HG03095 (cell line): Measurements from ENCODE around the gene SRSF1.

Experiments used
- ATAC-seq: cut with Tn5 transposase; IDR thresholded peaks from one replicate; pipeline ENCODE4 v1.9.1; 2021; ENCODE audit warnings: moderate library complexity; ENCODE audit not compliant: unreplicated experiment

The SRSF1 gene

GRCh38 chr17:58019521-58019920 lies 12.5 kb upstream of the SRSF1 start:
- no peak for ATAC-seq

GRCh38 chr17:58019039-58019438 lies 12.0 kb upstream of the SRSF1 start:
- no peak for ATAC-seq

DNA sequence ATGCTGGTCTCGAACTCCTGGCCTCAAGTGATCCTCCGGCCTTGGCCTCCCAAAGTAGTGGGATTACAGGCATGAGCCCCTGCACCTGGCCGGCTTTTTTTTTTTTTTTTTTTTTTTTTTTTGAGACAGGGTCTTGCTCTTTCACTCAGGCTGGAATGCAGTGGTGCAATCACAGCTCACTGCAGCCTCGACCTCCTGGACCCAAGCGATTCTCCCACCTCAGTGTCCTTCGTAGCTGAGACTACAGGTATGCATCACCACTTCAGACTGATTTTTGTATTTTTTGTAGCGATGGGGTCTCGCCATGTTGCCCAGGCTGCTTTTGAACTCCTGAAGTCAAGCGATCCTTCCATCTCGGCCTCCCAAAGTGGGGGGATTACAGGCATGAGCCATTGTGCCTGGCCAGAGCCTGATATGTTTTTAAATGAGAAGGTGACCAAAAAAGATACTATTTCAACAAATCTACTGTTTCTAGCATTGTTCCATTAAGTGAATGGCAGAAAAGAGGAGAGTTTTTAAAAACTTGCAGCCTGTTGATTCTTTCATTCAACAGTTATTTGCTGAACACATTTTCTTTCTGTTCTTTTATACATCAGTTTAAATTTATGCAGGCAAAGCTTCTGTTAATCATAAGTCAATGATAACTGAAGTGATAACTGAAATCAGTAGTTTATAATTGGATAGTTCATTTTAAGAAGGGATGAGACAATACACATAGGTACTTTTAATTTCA lies 3.2 kb upstream of the SRSF1 start:
- ATAC-seq, result no peak

DNA sequence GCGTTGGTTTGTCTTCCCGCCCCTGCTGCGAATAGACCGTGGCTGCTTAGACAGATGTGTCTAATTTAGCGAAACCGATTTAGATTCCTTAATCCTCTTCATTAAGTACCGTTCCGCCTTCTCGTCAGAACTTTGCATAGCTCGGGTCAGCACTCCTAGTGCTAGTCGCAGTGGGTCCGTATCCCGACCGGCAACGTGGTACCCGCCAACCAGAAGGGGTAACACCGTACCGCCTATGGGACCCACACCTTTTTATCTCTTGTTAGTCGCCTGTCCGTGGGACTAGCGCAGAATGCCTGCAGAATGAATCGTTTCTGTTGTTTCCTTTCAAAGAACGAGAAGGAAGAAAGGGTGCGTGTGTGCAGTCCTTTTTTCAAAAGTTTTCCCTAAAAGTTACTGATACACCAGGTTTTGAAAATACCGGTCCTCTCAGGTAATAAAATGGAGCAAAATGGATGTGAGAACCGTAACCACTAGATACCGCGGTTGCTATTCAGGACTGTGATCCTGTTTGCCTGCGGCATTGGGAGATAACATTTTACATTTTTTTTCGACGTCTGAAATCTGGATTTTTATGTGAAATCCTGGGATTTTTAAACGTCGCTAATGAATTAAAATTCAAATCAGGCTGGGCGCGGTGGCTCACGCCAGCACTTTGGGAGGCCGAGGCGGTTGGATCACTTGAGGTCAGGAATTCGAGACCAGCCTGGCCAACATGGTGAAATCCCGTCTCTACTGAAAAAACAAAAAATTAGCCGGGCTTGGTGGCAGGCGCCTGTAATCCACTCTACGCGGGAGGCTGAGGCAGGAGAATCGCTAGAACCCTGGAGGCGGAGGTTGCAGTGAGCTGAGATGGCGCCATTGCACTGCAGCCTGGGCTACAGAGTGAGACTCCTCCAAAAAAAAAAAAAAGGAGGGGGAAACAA lies 998 bp upstream of the SRSF1 start:
- ATAC-seq, result peak; percentile 33

GRCh38 chr17:58006560-58006923 lies 504 bp downstream of the SRSF1 start:
- no peak for ATAC-seq

GRCh38 chr17:58005728-58006559 lies 1.1 kb downstream of the SRSF1 start:
- no peak for ATAC-seq

DNA sequence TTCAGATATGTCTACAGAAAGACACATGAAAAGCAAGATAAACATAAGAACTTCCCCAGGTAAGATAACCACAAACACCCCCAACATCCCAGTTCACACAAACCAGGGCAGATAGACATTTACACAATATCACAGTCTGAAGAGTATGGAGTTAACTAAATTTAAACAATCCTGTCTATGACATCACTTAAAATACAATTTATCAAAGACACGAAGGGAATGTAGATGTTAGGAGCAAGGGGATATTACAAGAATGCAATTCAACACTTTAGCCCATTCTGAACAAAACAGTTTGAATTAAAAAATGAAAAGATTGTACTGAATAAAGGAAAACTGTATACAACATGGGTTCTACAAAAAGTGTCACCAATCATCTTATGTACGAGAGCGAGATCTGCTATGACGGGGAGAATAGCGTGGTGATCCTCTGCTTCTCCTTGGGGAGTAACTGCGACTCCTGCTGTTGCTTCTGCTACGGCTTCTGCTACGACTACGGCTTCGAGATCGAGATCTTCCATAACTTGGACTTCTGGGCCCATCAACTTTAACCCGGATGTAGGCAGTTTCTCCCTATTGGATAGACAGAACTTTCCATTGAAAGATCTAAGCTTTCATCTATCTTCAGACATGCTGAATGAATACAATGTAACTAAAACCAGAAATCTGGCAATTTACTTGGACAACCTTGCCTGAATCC lies 1.9 kb downstream of the SRSF1 start:
- no peak for ATAC-seq

GRCh38 chr17:58004060-58004459 lies 3.0 kb downstream of the SRSF1 start:
- no peak for ATAC-seq

GRCh38 chr17:58002973-58003372 lies 4.1 kb downstream of the SRSF1 start:
- no peak for ATAC-seq

- ATAC-seq, result no peak
These were observed 4.7 kb downstream of the SRSF1 start for GRCh38 chr17:58002154-58002948.

- no peak for ATAC-seq
These were observed 5.5 kb downstream of the SRSF1 start for GRCh38 chr17:58001461-58002124.

- no peak for ATAC-seq
These were observed 7.5 kb downstream of the SRSF1 start for GRCh38 chr17:57999496-58000017.

DNA sequence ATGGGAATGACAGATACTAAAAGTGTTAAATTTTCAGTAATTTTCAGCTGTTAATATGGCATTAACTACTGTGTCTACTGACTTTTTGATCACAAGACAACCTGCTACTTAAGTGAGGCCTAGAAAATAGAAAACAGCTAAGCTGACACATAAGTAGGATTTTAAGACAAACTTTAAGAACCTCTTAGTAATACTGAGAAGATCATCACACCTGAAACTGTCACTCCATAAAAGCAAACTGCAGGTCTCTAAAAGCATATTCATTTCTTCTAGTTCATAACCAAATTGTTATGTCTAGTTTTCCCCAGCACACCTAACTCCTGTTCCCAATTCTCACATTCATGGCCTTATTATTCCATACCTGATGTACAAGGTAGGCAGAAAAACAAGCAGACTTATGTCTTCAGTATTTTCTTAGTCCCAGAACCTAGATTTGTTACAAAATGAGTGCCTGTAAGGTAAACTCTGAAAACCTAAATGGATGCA lies 8.0 kb downstream of the SRSF1 start:
- no peak for ATAC-seq

GRCh38 chr17:57997085-57997809 lies 9.8 kb downstream of the SRSF1 start:
- ATAC-seq, result no peak

DNA sequence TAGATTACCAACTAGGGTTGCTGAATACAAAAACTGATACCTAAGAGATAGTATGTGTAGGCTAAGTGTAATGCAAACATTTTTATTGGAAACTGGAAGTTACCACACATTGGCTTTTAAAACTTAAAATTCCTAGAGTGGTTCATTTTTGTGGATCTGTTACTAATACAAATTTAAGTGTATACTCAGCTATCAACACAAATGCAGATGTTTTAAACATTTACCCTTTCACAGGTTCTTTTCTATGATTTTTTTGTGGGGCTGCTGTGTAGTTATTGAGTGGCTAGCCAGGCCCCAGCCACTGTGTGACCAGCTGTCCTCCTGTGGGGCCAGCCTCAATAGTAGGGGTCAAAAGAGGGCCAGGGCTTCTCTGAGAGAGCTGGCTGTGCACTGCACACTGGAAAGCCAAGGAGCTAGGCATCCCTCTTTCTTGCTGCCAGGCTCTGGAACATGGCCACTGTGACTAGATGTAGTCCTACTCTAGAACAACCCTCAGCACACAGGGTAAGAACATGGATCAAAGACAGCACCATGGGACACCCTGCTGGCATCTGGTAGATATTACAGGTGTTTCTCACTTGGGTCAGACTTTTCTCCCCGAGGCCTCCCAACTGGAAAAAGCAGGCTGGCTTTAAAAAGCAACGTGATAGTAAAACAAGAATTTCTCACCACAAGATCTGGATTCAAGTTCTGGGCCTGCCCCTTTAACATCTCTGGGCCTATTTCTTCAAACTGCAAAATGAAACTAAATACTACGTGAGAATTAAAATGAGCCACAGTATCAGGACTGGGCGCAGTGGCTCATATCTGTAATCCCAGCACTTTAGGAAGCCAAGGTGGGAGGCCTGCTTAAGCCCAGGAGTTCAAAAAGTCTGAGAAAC lies 11.7 kb downstream of the SRSF1 start:
- ATAC-seq, result peak; percentile 61

- no peak for ATAC-seq
These were observed 12.6 kb downstream of the SRSF1 start for GRCh38 chr17:57994436-57994835.
